NT2/D1 (cell line): ENCODE measurements around the gene PRMT7.
A peak's percentile ranks its signal among the peaks of the same experiment; 100 is the strongest.

Experiments used
- DNase-seq: peaks from one replicate; pipeline ENCODE4 v3.0.0-alpha.2; 2011; ENCODE audit warnings: low read depth, low spot score
- H3K27me3 ChIP-seq: 2 replicates; pipeline ENCODE4 v1.6.0; 2011; ENCODE audit warnings: mild to moderate bottlenecking; ENCODE audit not compliant: insufficient read length, insufficient read depth
- H3K36me3 ChIP-seq: 2 replicates; pipeline ENCODE4 v1.6.1; 2011; ENCODE audit warnings: mild to moderate bottlenecking, low read length, mixed read lengths; ENCODE audit not compliant: insufficient read depth, insufficient read length
- H3K4me1 ChIP-seq: 2 replicates; pipeline ENCODE4 v1.5.1; 2011; ENCODE audit not compliant: insufficient read depth, insufficient read length
- H3K4me3 ChIP-seq: 2 replicates; pipeline ENCODE4 v1.5.1; 2011; ENCODE audit warnings: low read depth; ENCODE audit not compliant: insufficient read length
- H3K9ac ChIP-seq: 2 replicates; pipeline ENCODE4 v1.6.0; 2011; ENCODE audit warnings: low read depth; ENCODE audit not compliant: insufficient read length
- H3K9me3 ChIP-seq: 2 replicates; pipeline ENCODE4 v1.5.1; 2011; ENCODE audit warnings: mild to moderate bottlenecking, low read length; ENCODE audit not compliant: insufficient read depth
- SUZ12 ChIP-seq: IDR thresholded peaks from 2 replicates; pipeline ENCODE4 v1.6.1; 2011; ENCODE audit not compliant: insufficient read length, insufficient read depth; ENCODE audit errors: extremely low read depth
- YY1 ChIP-seq: IDR thresholded peaks from 2 replicates; pipeline ENCODE4 v1.6.1; 2011; ENCODE audit not compliant: insufficient read length, insufficient read depth
- ZNF274 ChIP-seq: IDR thresholded peaks from 2 replicates; pipeline ENCODE4 v1.6.1; 2011; ENCODE audit warnings: mild to moderate bottlenecking, low read depth, low read length

PRMT7 gene

GRCh38 chr16:68358951-68359350 lies 48.1 kb downstream of the PRMT7 start:
- DNase-seq, result no peak
- Histone ChIP-seq H3K27me3 (no peaks in the 10 kb centered on the region), H3K36me3 (peaks cover 71% of the 10 kb centered on the region), H3K9me3 (no peaks in the 10 kb centered on the region), H3K9ac (no peak overlapping the region), H3K4me1 (peaks cover 11% of the 10 kb centered on the region), H3K4me3 (no peak overlapping the region)
- TF ChIP-seq YY1 (no peak), SUZ12 (no peak), ZNF274 (no peak)

DNA sequence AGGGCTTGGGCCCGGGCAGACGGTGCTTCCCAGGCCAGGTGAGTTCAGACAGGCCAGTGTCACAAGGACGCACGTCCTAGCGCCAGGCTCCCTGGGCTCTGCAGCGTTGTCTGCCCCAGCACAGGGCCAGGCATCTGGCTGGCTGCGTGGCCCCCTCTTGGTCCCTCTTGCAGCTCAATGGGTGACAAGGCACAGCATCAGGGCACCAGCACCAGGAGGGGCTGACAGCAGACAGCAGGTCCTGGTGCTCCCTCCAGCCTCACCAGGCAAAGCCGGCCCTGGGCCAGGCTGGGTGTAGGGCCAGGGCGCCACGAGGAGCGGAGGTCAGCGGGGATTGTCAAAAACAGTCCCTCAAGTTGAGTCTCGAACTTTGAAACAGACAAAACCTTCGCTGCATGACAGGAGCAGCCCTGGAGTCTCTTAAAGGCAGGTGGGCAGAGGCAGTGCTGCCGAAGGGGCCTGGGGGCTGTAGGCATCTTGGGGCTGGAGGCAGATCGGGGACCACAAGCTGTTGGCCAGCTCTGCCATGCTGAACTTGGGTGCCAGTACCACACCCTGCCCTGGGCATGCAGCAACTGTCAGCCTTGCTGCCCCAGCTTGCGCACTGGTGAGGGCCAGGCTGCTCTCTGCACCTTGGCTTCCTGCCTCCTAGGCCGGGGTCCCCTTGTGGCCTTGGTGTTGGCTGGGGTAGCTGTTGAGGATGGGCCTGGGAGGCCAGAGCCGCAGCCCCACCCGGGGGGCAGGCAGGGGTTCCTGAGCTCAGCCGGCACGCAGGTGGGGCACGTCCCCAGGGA lies 48.8 kb downstream of the PRMT7 start:
- H3K9me3 ChIP-seq, result no peaks in the 10 kb centered on the region
- peaks cover 65% of the 10 kb centered on the region for H3K36me3 ChIP-seq
- no peak for TF ChIP-seq SUZ12
- no peak for TF ChIP-seq ZNF274
- H3K4me3 ChIP-seq, result no peak overlapping the region
- H3K27me3 ChIP-seq, result no peaks in the 10 kb centered on the region
- H3K4me1 ChIP-seq, result peaks cover 17% of the 10 kb centered on the region
- no peak overlapping the region for H3K9ac ChIP-seq
- DNase-seq, result no peak

DNA sequence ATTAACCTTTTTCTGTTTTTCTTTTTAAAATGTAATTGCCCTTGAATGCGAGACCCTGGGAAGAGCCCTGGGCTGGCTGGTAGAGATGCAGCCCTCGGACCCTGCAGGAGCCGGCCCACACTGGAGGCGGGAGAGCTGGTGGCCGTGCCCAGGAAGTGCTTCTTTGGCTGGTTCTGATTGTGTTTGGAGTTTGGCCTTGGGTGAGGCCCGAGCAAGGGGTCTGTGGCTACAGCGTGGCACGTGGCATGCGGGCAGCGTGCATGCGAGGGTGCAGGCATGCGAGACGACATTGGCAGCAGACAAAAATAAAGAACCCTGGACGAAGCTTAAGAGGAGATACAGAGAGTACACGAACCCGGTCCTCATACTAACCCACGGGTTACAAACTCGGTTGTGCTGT lies 49.7 kb downstream of the PRMT7 start:
- Histone ChIP-seq H3K9ac (peak overlapping the region; percentile 7), H3K4me1 (peaks cover 24% of the 10 kb centered on the region), H3K4me3 (no peak overlapping the region), H3K36me3 (peaks cover 55% of the 10 kb centered on the region), H3K27me3 (no peaks in the 10 kb centered on the region), H3K9me3 (no peaks in the 10 kb centered on the region)
- TF ChIP-seq YY1, result no peak
- no peak for TF ChIP-seq ZNF274
- no peak for TF ChIP-seq SUZ12
- DNase-seq, result no peak

GRCh38 chr16:68360956-68361355 lies 50.1 kb downstream of the PRMT7 start:
- no peak overlapping the region for H3K4me3 ChIP-seq
- no peak overlapping the region for H3K9ac ChIP-seq
- TF ChIP-seq ZNF274 (no peak), SUZ12 (no peak), YY1 (no peak)
- DNase-seq, result no peak
- H3K4me1 ChIP-seq, result peaks cover 25% of the 10 kb centered on the region
- no peaks in the 10 kb centered on the region for H3K27me3 ChIP-seq
- peaks cover 51% of the 10 kb centered on the region for H3K36me3 ChIP-seq
- no peaks in the 10 kb centered on the region for H3K9me3 ChIP-seq

DNA sequence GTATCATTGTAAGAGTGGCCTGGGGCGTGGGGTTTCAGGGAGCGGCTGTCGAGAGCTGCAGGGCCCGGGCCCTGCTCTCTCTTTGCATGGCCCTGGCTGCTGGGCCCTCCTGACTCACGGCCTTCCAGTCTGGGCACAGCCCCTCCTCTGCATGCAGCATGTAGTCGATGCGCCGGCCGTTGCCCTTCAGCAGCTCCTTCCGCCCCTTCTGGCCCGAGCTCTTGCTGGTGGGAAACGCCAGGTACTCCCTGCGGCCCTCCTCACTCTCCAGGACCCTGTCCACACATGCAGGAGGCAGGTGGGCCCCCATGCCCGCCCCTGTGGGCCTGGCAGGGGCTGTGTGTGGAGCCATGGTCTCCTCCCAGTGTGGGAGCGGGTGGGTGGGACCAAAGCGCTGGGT lies 50.7 kb downstream of the PRMT7 start:
- peaks cover 46% of the 10 kb centered on the region for H3K36me3 ChIP-seq
- H3K27me3 ChIP-seq, result no peaks in the 10 kb centered on the region
- H3K4me1 ChIP-seq, result peaks cover 25% of the 10 kb centered on the region
- H3K9me3 ChIP-seq, result no peaks in the 10 kb centered on the region
- DNase-seq, result no peak
- TF ChIP-seq YY1, result no peak
- TF ChIP-seq ZNF274, result no peak
- no peak for TF ChIP-seq SUZ12
- H3K4me3 ChIP-seq, result no peak overlapping the region
- H3K9ac ChIP-seq, result no peak overlapping the region

- Histone ChIP-seq H3K27me3 (no peaks in the 10 kb centered on the region), H3K36me3 (peaks cover 37% of the 10 kb centered on the region)
These were observed 51.6 kb downstream of the PRMT7 start for GRCh38 chr16:68362262-68362913.

GRCh38 chr16:68362947-68363657 lies 52.3 kb downstream of the PRMT7 start:
- Histone ChIP-seq H3K27me3 (no peaks in the 10 kb centered on the region), H3K4me1 (peaks cover 32% of the 10 kb centered on the region), H3K9ac (peak overlapping the region; percentile 26), H3K9me3 (no peaks in the 10 kb centered on the region), H3K36me3 (peaks cover 30% of the 10 kb centered on the region), H3K4me3 (no peak overlapping the region)
- TF ChIP-seq ZNF274 (no peak), YY1 (no peak), SUZ12 (no peak)
- no peak for DNase-seq

More at GRCh38 chr16:68362262-68362913, 51.6 kb downstream of the PRMT7 start:
- TF ChIP-seq ZNF274 (no peak), YY1 (no peak), SUZ12 (no peak)
- Histone ChIP-seq H3K9me3 (no peaks in the 10 kb centered on the region), H3K9ac (no peak overlapping the region), H3K4me1 (peaks cover 29% of the 10 kb centered on the region), H3K4me3 (no peak overlapping the region)
- no peak for DNase-seq
